K562 (cell line): ENCODE data around the gene CAV1. TPM values are rescaled to one million over a fixed set of nuclear protein-coding genes. Genes with fewer than 3 reads are reported as not detected.

Source experiments
- ATAC-seq: fragments of 200-7000 bp; cut with Tn5 transposase; 3 replicates; pipeline ENCODE4 v1.9.1; 2020; ENCODE audit warnings: moderate library complexity
- BruUV-seq: library from RNA; stranded (reverse); fragments of 400-500 nt; replicated peaks from 2 replicates; lab custom pipeline; 2021; lab: Mats Ljungman, UMichigan
- CTCF ChIA-PET: fragments of 300-600 bp; formaldehyde crosslinking; extraction: SDS; loops from one replicate; lab custom pipeline; 2021; ENCODE audit warnings: low intra/inter-chr PET ratio; lab: Yijun Ruan, JAX
- POLR2A ChIA-PET: fragments of 300-600, 350-650 bp; sonication (Branson Sonifier 250); formaldehyde crosslinking; extraction: SDS; loops from one replicate; lab custom pipeline; 2021; ENCODE audit warnings: antibody characterized with exemption, inconsistent platforms; lab: Yijun Ruan, JAX
- DNase-seq, 4 experiments: peaks; one replicate each; pipeline versions ENCODE4 v3.0.0 to v3.0.0-alpha.2; 2011 to 2018; ENCODE audit warnings: low spot score in 3 of 4, mixed read lengths in 3 of 4; ENCODE audit errors: extremely low read depth in 1 of 4
- FAIRE-seq: peaks from 2 replicates; lab custom pipeline; 2011; peaks lifted over from hg19 to GRCh38; lab: Jason Lieb, UNC
- H2AFZ ChIP-seq: 2 replicates; pipeline ENCODE4 v1.6.0; 2011; ENCODE audit warnings: low read depth, low read length, control low read depth, inconsistent platforms
- H3K27ac ChIP-seq: fragments of 200-600 bp; 3 replicates; pipeline ENCODE4 v1.8.0; 2011; ENCODE audit warnings: low read depth, mild to moderate bottlenecking, control low read depth, inconsistent platforms, low read length, moderate library complexity, mixed read lengths; ENCODE audit errors: extremely low read depth
- H3K27me3 ChIP-seq, 2 experiments: fragments of 300-600 bp in 1 of 2; 2 replicates in 1 of 2; 3 replicates in 1 of 2; pipeline versions ENCODE4 v1.6.0 to v1.8.0; 2011; ENCODE audit warnings: inconsistent platforms in 2 of 2, low read length in 2 of 2, mild to moderate bottlenecking in 1 of 2, mixed read lengths in 1 of 2, moderate library complexity in 1 of 2; ENCODE audit not compliant: control insufficient read depth in 2 of 2, insufficient read depth in 2 of 2
- H3K36me3 ChIP-seq: fragments of 300-600 bp; 3 replicates; pipeline ENCODE4 v1.8.0; 2011; ENCODE audit warnings: mild to moderate bottlenecking, low read length, inconsistent platforms; ENCODE audit not compliant: control insufficient read depth, insufficient read depth
- H3K4me1 ChIP-seq, 2 experiments: fragments of 200-600 bp in 1 of 2; replicated peaks in 1 of 2; 2 replicates in 1 of 2; 3 replicates in 1 of 2; pipeline versions ENCODE4 v1.5.1 to v1.8.0; 2011; ENCODE audit warnings: inconsistent platforms in 2 of 2, low read length in 2 of 2, mild to moderate bottlenecking in 1 of 2, mixed read lengths in 1 of 2, moderate library complexity in 1 of 2; ENCODE audit not compliant: control insufficient read depth in 2 of 2, insufficient read depth in 2 of 2
- H3K4me2 ChIP-seq: 2 replicates; pipeline ENCODE4 v1.6.1; 2011; ENCODE audit warnings: low read length, control low read depth, inconsistent platforms, mixed read lengths; ENCODE audit not compliant: insufficient read depth
- H3K4me3 ChIP-seq: fragments of 200-600 bp; sonication (generic), shearing (Covaris generic); 2 replicates; pipeline ENCODE4 v1.5.1; 2016; ENCODE audit warnings: control low read depth, inconsistent platforms
- H3K79me2 ChIP-seq: fragments of 200-600 bp; 3 replicates; pipeline ENCODE4 v1.8.0; 2011; ENCODE audit warnings: low read length, inconsistent platforms; ENCODE audit not compliant: control insufficient read depth, insufficient read depth
- H3K9ac ChIP-seq, 2 experiments: 2 replicates each; pipeline versions ENCODE4 v1.6.0 to v1.6.1; 2011; ENCODE audit warnings: low read depth in 2 of 2, low read length in 2 of 2, control low read depth in 1 of 2, inconsistent platforms in 1 of 2, mild to moderate bottlenecking in 1 of 2, mixed read lengths in 1 of 2; ENCODE audit not compliant: insufficient read depth in 1 of 2
- H3K9me1 ChIP-seq: one replicate; pipeline ENCODE4 v1.6.0; 2011; ENCODE audit warnings: inconsistent platforms, mild to moderate bottlenecking, low read length, moderate library complexity; ENCODE audit not compliant: control insufficient read depth, insufficient read depth
- H3K9me3 ChIP-seq: replicated peaks from 2 replicates; pipeline ENCODE4 v1.5.1; 2011; ENCODE audit warnings: low read depth, low read length, inconsistent platforms; ENCODE audit not compliant: control insufficient read depth, insufficient read depth
- H4K20me1 ChIP-seq: replicated peaks from 2 replicates; pipeline ENCODE4 v1.6.1; 2011; ENCODE audit warnings: low read length, inconsistent platforms, mixed read lengths; ENCODE audit not compliant: control insufficient read depth, insufficient read depth
- HMG20A ChIP-seq: fragments of 450-650 bp; formaldehyde crosslinking; conservative IDR thresholded peaks from 2 replicates; pipeline ENCODE4 v1.4.0; 2020; ENCODE audit warnings: mild to moderate bottlenecking, mixed read lengths
- IRF9 ChIP-seq: fragments of 450-650 bp; IDR thresholded peaks from 2 replicates; pipeline ENCODE4 v1.6.1; 2016; ENCODE audit warnings: missing biosample characterization, missing genetic modification characterization
- SLC30A9 ChIP-seq: fragments of 250-450 bp; sonication (Bioruptor Pico); IDR thresholded peaks from 2 replicates; pipeline ENCODE4 v1.8.0; 2022; ENCODE audit warnings: mild to moderate bottlenecking, moderate library complexity
- TAL1 ChIP-seq: fragments of 450-650 bp; IDR thresholded peaks from 2 replicates; pipeline ENCODE4 v1.6.1; 2016; ENCODE audit warnings: mild to moderate bottlenecking
- TBP ChIP-seq: optimal IDR thresholded peaks from 2 replicates; pipeline ENCODE3; 2011; ENCODE audit warnings: low read depth, low read length, improper control_type of control experiment
- ZNF76 ChIP-seq: fragments of 250-450 bp; sonication (Bioruptor Pico); IDR thresholded peaks from 2 replicates; pipeline ENCODE4 v1.4.0; 2020; ENCODE audit warnings: mild to moderate bottlenecking, moderate library complexity, borderline replicate concordance
- WGBS: fragments of 100-300 bp; shearing (Covaris generic); methylation state at CpG from one replicate; pipeline ENCODE4 v1.1.6; 2016; ENCODE audit warnings: low coverage, mixed read lengths; ENCODE audit not compliant: insufficient coverage; ENCODE audit errors: missing lambda C conversion rate; 5-methylcytosine and 5-hydroxymethylcytosine counted together
- in situ Hi-C: fragments of 300-500 bp; cut with MboI; formaldehyde crosslinking; loops from 4 replicates; pipeline ENCODE4 v1.15.0; 2018; ENCODE audit warnings: inconsistent platforms, mixed read lengths
- intact Hi-C: fragments of 100-400 bp; cut with micrococcal nuclease; formaldehyde crosslinking; loops from 2 replicates; pipeline ENCODE4 v1.14.2; 2022
- polyA plus RNA-seq, 8 experiments: library from polyadenylated mRNA; depleted of rRNA in 4 of 8; stranded (reverse) in 5 of 8; unstranded in 3 of 8; fragments of >200 nt; fragmentation: Nextera tagmentation in 2 of 8; fragmentation: Illumina TruSeq in 1 of 8; extraction: Ambion mirVana in 2 of 8; extraction: Trizol in 1 of 8; gene quantifications; 2 replicates each; pipeline versions ENCODE4 v1.2.1 to v1.2.3, GENCODE V29; 2011 to 2014; ENCODE audit warnings: inconsistent platforms in 1 of 8, missing spikeins in 1 of 8
- total RNA-seq, 7 experiments: library from RNA; depleted of rRNA in 6 of 7; stranded (reverse); fragments of >200 nt in 6 of 7; fragmentation: Illumina TruSeq in 2 of 7; extraction: Trizol in 2 of 7; gene quantifications; 2 replicates each; pipeline versions ENCODE4 v1.2.1 to v1.2.3, GENCODE V29; 2011 to 2021; ENCODE audit warnings: low replicate concordance in 1 of 7
- TF ChIP-seq, protein P1 (sequence below): fragments of 450-650 bp; conservative IDR thresholded peaks from 2 replicates; pipeline ENCODE4 v1.6.1; 2016; ENCODE audit warnings: missing genetic modification characterization, low read depth, mild to moderate bottlenecking, control low read depth, missing compliant biosample characterization
- TF ChIP-seq, protein P2 (sequence below): IDR thresholded peaks from 2 replicates; pipeline ENCODE4 v1.6.1; 2016; ENCODE audit warnings: missing genetic modification characterization, missing compliant biosample characterization
- TF ChIP-seq, protein P3 (sequence below): fragments of 250-450 bp; sonication (Bioruptor Pico); IDR thresholded peaks from 2 replicates; pipeline ENCODE4 v1.8.0; 2022; ENCODE audit warnings: inconsistent platforms
- TF ChIP-seq, protein P4 (sequence below): fragments of 250-450 bp; sonication (Bioruptor Pico); IDR thresholded peaks from 2 replicates; pipeline ENCODE4 v1.4.0; 2020; ENCODE audit warnings: mild to moderate bottlenecking, moderate library complexity, borderline replicate concordance

Gene CAV1
- total and polyA plus RNA-seq, 9 of the 15 experiments (the other 6 are each of a cell fraction or from before 2014, with no cell fraction given), result 0.08 to 1.5 (median 0.63) TPM

GRCh38 chr7:116538138-116538537, 13.3 kb downstream of the CAV1 start:
- Histone ChIP-seq H3K36me3 (no peaks in the 10 kb centered on the region), H3K9me1 (no peaks in the 10 kb centered on the region), H3K4me2 (no peak overlapping the region), H3K9ac (no peak overlapping the region), H3K4me1 (no peaks in the 10 kb centered on the region), H4K20me1 (no peaks in the 10 kb centered on the region), H3K27me3 (peaks cover 9 to 14% of the 10 kb centered on the region in 2 experiments; a peak in 3 of 5 replicates), H3K27ac (no peak overlapping the region), H3K4me3 (no peak overlapping the region), H2AFZ (no peak overlapping the region), H3K9me3 (no peaks in the 10 kb centered on the region), H3K79me2 (no peaks in the 10 kb centered on the region)
- DNase-seq (no peak), ATAC-seq (no peak), FAIRE-seq (no peak)
- ChIA-PET POLR2A (no interaction called here), CTCF (no interaction called here)
- no TSS peak for BruUV-seq
- 2% methylated on average over 2 of the region's 2 CpGs for WGBS
- in situ Hi-C loops, result loop anchor here (5.0 kb wide), 1 partner anchor 276 kb away; no protein-coding TSS in a partner anchor
- TF ChIP-seq SLC30A9 (CRISPR knock-in tag), result no peak
- TF ChIP-seq ZNF76 (CRISPR knock-in tag), result no peak
- TF ChIP-seq, protein P1, sequence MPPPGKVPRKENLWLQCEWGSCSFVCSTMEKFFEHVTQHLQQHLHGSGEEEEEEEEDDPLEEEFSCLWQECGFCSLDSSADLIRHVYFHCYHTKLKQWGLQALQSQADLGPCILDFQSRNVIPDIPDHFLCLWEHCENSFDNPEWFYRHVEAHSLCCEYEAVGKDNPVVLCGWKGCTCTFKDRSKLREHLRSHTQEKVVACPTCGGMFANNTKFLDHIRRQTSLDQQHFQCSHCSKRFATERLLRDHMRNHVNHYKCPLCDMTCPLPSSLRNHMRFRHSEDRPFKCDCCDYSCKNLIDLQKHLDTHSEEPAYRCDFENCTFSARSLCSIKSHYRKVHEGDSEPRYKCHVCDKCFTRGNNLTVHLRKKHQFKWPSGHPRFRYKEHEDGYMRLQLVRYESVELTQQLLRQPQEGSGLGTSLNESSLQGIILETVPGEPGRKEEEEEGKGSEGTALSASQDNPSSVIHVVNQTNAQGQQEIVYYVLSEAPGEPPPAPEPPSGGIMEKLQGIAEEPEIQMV (tag), result no peak
- TF ChIP-seq TBP, result no peak
- no peak for TF ChIP-seq TAL1
- TF ChIP-seq HMG20A (CRISPR knock-in tag), result no peak
- TF ChIP-seq, protein P2, sequence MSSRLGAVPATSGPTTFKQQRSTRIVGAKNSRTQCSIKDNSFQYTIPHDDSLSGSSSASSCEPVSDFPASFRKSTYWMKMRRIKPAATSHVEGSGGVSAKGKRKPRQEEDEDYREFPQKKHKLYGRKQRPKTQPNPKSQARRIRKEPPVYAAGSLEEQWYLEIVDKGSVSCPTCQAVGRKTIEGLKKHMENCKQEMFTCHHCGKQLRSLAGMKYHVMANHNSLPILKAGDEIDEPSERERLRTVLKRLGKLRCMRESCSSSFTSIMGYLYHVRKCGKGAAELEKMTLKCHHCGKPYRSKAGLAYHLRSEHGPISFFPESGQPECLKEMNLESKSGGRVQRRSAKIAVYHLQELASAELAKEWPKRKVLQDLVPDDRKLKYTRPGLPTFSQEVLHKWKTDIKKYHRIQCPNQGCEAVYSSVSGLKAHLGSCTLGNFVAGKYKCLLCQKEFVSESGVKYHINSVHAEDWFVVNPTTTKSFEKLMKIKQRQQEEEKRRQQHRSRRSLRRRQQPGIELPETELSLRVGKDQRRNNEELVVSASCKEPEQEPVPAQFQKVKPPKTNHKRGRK (tag), result no peak
- TF ChIP-seq IRF9, result no peak
- TF ChIP-seq, protein P3, sequence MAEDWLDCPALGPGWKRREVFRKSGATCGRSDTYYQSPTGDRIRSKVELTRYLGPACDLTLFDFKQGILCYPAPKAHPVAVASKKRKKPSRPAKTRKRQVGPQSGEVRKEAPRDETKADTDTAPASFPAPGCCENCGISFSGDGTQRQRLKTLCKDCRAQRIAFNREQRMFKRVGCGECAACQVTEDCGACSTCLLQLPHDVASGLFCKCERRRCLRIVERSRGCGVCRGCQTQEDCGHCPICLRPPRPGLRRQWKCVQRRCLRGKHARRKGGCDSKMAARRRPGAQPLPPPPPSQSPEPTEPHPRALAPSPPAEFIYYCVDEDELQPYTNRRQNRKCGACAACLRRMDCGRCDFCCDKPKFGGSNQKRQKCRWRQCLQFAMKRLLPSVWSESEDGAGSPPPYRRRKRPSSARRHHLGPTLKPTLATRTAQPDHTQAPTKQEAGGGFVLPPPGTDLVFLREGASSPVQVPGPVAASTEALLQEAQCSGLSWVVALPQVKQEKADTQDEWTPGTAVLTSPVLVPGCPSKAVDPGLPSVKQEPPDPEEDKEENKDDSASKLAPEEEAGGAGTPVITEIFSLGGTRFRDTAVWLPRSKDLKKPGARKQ (CRISPR knock-in tag), result no peak
- TF ChIP-seq, protein P4, sequence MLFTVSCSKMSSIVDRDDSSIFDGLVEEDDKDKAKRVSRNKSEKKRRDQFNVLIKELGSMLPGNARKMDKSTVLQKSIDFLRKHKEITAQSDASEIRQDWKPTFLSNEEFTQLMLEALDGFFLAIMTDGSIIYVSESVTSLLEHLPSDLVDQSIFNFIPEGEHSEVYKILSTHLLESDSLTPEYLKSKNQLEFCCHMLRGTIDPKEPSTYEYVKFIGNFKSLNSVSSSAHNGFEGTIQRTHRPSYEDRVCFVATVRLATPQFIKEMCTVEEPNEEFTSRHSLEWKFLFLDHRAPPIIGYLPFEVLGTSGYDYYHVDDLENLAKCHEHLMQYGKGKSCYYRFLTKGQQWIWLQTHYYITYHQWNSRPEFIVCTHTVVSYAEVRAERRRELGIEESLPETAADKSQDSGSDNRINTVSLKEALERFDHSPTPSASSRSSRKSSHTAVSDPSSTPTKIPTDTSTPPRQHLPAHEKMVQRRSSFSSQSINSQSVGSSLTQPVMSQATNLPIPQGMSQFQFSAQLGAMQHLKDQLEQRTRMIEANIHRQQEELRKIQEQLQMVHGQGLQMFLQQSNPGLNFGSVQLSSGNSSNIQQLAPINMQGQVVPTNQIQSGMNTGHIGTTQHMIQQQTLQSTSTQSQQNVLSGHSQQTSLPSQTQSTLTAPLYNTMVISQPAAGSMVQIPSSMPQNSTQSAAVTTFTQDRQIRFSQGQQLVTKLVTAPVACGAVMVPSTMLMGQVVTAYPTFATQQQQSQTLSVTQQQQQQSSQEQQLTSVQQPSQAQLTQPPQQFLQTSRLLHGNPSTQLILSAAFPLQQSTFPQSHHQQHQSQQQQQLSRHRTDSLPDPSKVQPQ (CRISPR knock-in tag), result no peak
- intact Hi-C loops, result no loop called here
